GM21360 (cell line): ENCODE data around the gene SSTR3.
"Not testable (repeated sequence)": the region's sequence is repeated elsewhere in the genome, so short reads cannot be mapped to it uniquely, and the experiment has no call there.

Experiments
- ATAC-seq: cut with Tn5 transposase; IDR thresholded peaks from one replicate; pipeline ENCODE4 v1.9.1; 2021; ENCODE audit warnings: mild to moderate bottlenecking, moderate library complexity; ENCODE audit not compliant: unreplicated experiment

Gene SSTR3

GRCh38 chr22:37183432-37184379 lies 28.6 kb downstream of the SSTR3 start:
- ATAC-seq = no peak

DNA sequence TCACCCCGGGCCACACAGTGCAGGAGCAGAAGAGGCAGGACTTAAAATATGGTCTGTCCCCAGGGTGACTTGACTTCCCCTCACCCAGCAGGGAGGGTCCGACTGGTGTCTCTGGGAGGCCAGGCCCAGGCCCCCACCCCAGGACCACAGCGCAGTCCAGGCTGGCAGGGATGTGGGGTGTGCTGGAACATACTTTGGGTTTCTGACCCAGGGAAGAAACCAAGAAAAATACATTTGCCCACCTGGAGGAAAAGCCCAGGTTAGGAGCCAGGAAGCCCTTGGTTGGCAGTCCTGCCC lies 29.4 kb downstream of the SSTR3 start:
- ATAC-seq = no peak

DNA sequence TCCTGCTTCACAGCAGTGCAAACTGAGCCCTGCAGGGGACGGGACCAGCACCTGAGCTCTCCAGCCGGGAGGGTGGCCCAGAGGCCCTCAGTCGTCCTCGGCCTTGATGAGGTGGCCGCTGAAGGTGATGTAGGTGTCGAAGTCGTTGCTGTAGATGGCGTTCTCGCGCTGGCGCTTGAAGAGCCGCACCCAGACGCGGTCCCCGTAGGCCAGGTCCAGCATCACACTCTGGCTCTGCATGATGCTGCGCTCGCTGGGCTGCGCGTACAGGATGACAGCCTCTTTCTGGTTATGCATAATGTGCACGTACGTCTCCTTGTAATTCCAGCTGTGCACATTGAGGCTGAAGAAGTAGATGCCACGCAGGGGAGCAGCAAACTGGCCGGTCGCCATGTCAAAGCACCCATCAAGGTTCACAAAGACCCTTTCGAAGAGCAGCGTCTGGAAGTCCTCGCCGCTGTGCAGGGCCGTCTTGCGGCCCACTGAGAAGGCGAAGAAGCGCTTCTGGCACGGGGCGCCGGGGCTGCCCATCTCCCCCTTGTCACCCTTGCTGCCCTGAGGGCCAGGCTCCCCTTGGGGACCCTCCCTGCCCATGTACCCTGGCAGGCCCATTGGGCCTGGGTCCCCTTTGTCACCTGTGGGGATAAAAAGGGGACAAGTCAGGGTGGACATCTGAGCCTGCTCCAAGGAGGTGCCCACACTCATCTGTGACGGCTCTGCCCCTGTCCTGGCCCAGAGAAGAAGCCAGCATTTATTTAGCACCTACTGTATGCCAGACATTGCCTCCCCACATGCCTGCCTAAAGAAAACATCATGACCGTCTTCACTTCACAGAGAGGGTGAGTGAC lies 30.0 kb downstream of the SSTR3 start:
- no peak for ATAC-seq

- no peak for ATAC-seq
These were observed 30.6 kb downstream of the SSTR3 start for GRCh38 chr22:37181681-37182080.

DNA sequence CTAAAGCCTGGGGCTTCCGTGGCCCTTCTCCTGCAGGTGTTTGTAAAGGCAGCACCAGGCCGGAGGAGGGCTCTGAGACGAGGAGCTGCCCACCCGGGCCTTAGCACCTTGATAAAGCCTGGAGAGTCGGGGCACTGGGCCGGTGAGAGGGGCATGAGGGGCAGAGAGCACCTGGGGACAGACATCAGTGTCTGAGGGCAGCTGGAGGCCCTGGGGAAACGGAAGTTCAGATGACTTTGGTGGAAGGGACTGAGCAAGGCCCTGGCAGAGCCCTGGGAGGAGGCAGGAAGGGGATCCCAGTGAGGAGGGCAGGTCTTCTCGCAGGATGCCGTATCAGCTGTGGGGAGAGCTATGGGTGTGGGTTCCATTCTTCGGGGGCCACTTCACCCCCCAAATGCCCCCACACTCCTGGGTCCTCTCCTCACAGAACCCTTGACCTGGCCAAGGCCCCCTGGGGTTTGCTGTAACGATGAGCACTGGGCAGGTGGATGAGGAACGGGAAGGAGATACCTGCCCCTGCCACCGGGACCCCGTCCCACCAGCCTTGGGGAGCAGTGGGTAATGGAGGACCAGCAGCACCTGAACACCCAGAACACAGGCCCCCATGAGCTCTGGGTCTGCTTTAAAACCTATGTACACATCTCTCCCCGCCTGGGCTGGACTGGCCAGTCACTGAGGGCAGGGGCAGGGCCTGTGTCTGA lies 31.6 kb downstream of the SSTR3 start:
- no peak for ATAC-seq

DNA sequence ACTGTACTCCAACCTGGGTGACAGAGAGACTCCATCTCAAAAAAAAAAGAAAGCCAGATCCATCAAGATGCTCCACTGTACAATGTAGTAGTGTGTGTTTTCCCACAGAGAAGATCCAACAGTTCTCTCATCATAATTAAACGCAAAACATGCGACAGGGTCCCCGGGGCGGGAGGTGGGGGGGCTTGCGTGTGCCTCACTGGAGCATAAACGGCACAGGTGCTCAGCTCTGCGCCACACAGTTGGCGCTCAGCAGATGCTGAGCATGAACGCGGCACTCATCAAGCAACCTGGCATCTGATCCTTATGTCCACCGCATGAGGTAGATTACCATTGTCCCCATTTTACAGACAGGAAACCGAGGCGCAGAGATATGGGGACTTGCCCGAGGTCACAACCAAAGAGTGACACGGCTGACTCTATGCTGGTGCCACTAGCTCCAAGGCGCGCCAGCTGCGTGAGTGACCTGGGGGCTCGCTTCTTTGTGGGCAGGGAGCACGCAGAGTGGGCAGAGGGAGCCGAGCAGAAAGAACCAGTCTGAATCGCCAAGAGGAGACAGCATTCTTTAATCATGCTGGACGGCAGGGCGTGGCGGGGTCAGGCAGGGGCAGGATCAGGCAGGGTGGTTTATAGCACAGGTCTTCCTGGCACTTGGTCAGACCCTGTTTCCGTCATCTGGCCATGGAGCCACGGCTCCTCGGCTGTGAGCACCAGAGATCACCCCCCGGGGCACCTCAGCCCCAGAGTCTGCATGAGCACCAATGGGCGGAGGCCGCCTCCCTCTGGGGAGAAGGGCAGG lies 32.5 kb downstream of the SSTR3 start:
- ATAC-seq = no peak

DNA sequence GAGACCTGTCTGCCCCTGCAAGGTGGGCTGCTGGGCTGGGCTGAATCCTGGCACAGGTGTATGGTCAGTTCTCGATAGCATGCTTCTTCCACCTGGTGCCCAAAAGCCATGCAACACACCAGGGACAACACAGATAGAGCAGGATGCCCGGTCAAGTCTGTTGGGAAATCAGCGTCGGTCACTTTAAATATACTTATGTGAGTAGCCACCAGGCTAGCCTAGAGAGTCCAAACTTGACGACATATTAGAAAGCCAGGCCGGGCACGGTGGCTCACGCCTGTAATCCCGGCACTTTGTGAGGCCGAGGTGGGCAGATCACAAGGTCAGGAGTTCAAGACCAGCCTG lies 33.2 kb downstream of the SSTR3 start:
- no peak for ATAC-seq

GRCh38 chr22:37178350-37179125 lies 33.7 kb downstream of the SSTR3 start:
- ATAC-seq = no peak

- ATAC-seq = no peak
These were observed 34.5 kb downstream of the SSTR3 start for GRCh38 chr22:37177755-37178154.

- no peak for ATAC-seq
These were observed 35.1 kb downstream of the SSTR3 start for GRCh38 chr22:37177221-37177620.

DNA sequence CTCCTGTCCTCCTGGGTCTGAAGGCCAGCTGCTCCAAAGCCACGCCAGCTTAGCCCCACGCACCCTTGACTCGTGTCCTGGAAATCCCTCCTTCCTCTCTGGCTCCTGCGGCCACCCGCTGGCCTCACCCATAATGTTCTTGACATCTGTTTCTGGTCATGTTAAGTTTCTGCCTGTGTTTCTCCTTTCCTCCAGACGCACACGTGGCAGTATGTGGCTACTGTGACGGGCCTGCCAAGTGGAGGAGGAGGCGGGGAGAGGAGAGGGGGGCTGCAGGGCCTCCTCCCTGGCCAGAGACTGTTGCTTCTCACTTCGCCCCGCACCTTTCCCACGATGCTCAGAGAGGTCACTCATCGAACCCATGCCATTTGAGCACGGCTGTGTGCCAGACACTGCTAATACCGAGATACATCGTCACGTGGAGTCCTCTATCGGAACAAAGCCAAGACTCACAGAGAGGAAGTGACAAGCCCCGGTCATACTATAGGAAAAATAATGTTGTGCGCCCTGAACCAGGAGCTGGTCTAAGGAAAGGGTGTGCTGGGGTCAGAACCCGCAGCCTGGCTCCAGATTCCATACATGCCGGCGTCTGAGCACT lies 35.7 kb downstream of the SSTR3 start:
- no peak for ATAC-seq

DNA sequence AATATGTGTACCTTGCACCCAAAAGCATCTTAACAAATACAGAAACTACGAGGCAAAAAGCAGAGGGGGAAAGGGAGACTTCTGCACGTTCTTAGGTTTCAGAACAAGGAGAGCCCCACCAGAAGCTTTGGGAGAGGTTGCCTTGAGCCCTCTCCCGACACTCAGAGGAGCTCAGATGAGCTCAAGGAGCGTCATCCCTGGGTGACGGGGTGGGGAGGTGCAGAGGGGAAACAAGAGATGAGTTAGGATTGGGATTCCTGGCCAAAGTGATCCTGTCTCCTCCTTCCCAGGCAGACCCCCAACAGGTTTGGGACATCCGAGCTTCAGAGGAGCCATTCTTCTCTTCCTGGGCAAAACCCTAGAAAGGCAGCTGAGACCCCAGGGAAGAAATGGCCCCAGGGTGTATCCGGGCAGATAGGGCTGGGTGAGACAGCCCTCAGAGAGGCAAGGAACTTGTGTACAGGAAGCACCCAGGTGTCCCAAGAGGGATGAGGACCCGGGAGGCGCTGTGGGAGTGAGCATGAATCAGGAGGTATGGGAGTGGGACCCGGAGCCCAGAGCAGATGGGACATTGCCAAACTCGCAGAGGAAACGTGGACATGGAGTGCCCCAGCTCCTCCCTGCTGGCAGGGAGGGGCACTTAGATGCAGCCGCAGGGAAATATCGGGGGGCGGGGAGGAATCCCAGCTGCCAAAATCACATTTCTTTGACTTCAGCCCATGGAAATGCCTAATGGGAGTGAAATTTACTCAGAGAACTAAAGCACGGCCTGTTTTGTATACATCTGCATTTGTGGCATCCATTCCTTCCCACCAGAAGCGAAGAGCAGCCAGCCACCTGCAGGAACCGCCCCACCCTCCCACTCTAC lies 36.6 kb downstream of the SSTR3 start:
- no peak for ATAC-seq

DNA sequence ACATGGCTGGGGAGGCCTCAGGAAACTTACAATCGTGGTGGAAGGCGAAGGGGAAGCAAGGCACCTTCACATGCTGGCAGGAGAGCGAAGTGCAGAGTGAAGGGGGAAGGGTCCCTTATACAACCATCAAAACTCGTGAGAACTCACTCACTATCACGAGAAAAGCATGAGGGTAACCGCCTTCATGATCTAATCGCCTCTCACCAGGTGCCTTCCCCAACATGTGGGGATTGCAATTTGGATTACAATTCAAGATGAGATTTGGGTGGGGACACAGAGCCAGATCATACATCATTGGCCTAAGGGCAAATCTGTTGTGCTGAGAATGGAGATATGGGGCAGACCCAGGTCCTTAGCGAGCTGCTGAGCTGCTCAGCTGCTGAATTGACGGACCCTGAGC lies 37.3 kb downstream of the SSTR3 start:
- no peak for ATAC-seq

DNA sequence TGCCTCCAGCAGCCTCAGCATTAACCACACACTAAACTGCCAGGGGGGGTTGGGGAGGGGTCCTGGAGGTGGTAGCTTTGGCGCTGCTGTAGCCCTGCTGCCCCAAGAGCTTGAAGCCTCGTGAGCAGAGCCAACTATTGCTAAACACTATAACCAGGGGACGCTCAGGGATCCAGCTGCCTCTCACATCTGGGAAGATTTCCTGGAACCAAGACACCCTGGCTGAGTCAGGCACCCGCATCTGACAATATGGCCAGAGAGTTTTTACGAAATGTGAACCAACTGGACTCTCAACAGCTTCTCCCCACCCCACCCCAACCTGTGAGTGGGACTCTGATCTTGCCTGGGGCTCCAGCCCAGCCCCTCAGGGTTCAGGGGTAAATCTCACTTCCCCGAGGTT lies 38.6 kb downstream of the SSTR3 start:
- no peak for ATAC-seq

DNA sequence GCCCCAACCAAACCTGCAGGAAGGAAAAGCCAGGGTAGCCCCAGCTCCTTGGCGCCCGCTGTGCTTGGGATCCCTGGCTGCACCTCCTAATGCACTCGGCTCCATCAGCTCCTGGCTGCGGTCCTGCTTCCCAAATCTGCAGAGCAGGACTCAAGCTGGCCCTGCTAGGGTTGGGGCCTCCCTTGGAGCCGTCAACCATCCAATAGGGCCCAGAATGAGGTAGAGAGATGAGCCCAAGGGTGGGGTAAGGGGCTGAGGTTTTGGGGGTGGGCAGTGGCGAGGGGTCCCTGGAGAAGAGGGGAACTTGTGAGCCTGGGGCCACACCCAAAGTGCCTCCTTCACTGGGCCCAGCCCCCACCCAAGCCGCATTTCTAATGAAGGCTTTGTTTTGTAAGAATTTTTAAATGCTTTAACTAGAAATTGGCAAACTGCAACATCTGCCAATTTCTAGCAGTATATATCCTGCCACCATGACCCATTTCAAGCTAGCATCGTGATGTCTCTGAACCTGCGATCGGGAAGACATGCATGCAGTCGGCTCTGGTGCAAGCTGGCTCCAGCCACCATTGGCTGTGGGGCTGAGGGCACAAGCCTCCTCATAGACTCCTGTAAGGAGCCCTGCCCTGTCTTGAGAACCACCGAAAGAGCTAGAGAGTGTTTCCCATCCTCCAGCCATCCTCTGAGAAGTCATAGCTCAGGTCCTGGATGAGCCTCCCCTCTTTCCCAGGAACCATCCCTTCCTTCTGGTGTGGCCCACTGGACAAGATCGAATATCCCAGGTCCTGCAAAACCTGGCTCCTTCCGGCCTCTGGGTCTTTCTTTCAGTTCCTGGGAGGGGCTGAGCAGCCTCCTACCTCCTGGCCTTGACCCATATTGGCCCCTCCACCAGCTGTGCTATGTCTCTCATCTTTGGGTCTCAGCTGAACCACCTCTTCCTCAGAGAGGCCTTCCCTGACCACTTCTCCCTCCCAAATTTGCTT lies 39.7 kb downstream of the SSTR3 start:
- ATAC-seq = no peak

DNA sequence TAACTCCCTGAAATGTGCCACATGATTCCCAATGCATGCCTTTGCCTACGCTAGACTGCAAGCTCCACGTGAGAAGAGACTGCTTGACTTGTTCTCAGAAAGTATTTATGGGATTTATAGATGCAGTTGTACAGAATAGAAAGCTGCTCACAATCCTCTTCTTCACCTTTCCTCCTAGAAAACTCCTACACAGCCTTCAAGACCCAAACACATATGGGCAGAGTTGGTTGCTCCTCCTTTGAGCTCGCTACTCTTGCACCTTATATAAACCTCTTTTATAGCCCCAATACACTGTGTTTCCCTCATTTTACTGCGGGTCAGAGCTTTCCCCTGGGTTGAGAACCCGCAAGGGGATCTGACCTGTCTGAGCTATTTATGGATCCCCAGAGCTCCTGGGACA lies 40.6 kb downstream of the SSTR3 start:
- ATAC-seq = no peak

GRCh38 chr22:37170689-37171405 lies 41.4 kb downstream of the SSTR3 start:
- not testable (repeated sequence) for ATAC-seq
